Suprapubic skin (tissue), 4 donors: Measurements from ENCODE around the gene SPINK4. TPM values are rescaled to one million over a fixed set of nuclear protein-coding genes. Genes with fewer than 3 reads are reported as not detected.
A peak's percentile ranks its signal among the peaks of the same experiment; 100 is the strongest.

Experiments used
- DNase-seq, 2 donors: peaks; one replicate each; pipeline ENCODE4 v3.0.0-alpha.2; 2019; ENCODE audit warnings: low spot score in 2 of 2
- H3K27ac ChIP-seq: fragments of 200-600 bp; sonication (generic); one replicate; pipeline ENCODE4 v1.5.1; 2019
- H3K27me3 ChIP-seq: fragments of 200-600 bp; sonication (generic); one replicate; pipeline ENCODE4 v1.5.1; 2019
- H3K36me3 ChIP-seq: fragments of 200-600 bp; sonication (generic); one replicate; pipeline ENCODE4 v1.5.1; 2019
- H3K4me1 ChIP-seq: fragments of 200-600 bp; sonication (generic); one replicate; pipeline ENCODE4 v1.5.1; 2019
- H3K4me3 ChIP-seq: fragments of 200-600 bp; sonication (generic); one replicate; pipeline ENCODE4 v1.5.1; 2019; ENCODE audit warnings: mild to moderate bottlenecking
- H3K9me3 ChIP-seq: fragments of 200-600 bp; sonication (generic); one replicate; pipeline ENCODE4 v1.5.1; 2019
- CTCF ChIP-seq, 2 donors: fragments of 200-600 bp in 1 of 2; fragments of 450-650 bp in 1 of 2; sonication (generic) in 1 of 2; IDR thresholded peaks; one replicate each; pipeline ENCODE4 v1.5.1; 2016 to 2019; ENCODE audit warnings: antibody characterized with exemption in 2 of 2, mild to moderate bottlenecking in 1 of 2, moderate library complexity in 1 of 2
- EP300 ChIP-seq: sonication (generic); formaldehyde crosslinking; IDR thresholded peaks from one replicate; pipeline ENCODE4 v1.6.1; 2017; ENCODE audit warnings: antibody characterized with exemption
- POLR2A ChIP-seq, 2 donors: fragments of 450-650 bp; IDR thresholded peaks; one replicate each; pipeline ENCODE4 v1.6.1; 2017; ENCODE audit warnings: antibody characterized with exemption in 2 of 2, mild to moderate bottlenecking in 2 of 2, moderate library complexity in 2 of 2
- POLR2AphosphoS5 ChIP-seq, 3 donors: sonication (generic); formaldehyde crosslinking; IDR thresholded peaks; one replicate each; pipeline ENCODE4 v1.6.1; 2017; ENCODE audit warnings: antibody characterized with exemption in 3 of 3
- WGBS: methylation state at CpG from one replicate; pipeline ENCODE4 v1.1.5; 2018; 5-methylcytosine and 5-hydroxymethylcytosine counted together
- total RNA-seq, 4 donors: library from RNA; depleted of rRNA; stranded (reverse); fragments of >200 nt; gene quantifications; one replicate each; pipeline ENCODE4 v1.1.0, GENCODE V29; 2016

The SPINK4 gene
- total RNA-seq, 4 donors from 2014 or later: not detected

GRCh38 chr9:33273972-33274328 lies 34.0 kb downstream of the SPINK4 start:
- 96% methylated on average over 2 of the region's 2 CpGs for WGBS
- Histone ChIP-seq H3K4me1 (no peaks in the 10 kb centered on the region), H3K4me3 (no peak overlapping the region), H3K27me3 (no peaks in the 10 kb centered on the region), H3K36me3 (peaks cover 96% of the 10 kb centered on the region), H3K9me3 (no peaks in the 10 kb centered on the region), H3K27ac (no peak overlapping the region)
- DNase-seq: no peak
- TF ChIP-seq EP300 (no peak), CTCF (IDR thresholded peaks at IDR 0.05) (no peak), POLR2A (IDR thresholded peaks at IDR 0.05) (no peak), POLR2AphosphoS5 (IDR thresholded peaks at IDR 0.05) (no peak)

GRCh38 chr9:33277484-33277883 lies 37.5 kb downstream of the SPINK4 start:
- H3K4me3 ChIP-seq: no peak overlapping the region
- TF ChIP-seq POLR2AphosphoS5 (IDR thresholded peaks at IDR 0.05) (no peak), CTCF (IDR thresholded peaks at IDR 0.05) (no peak), EP300 (no peak), POLR2A (IDR thresholded peaks at IDR 0.05) (no peak)
- 94% methylated on average over 4 of the region's 4 CpGs for WGBS
- H3K27me3 ChIP-seq: no peaks in the 10 kb centered on the region
- no peaks in the 10 kb centered on the region for H3K9me3 ChIP-seq
- DNase-seq: no peak
- H3K4me1 ChIP-seq: no peaks in the 10 kb centered on the region
- H3K36me3 ChIP-seq: peaks cover 96% of the 10 kb centered on the region
- no peak overlapping the region for H3K27ac ChIP-seq

GRCh38 chr9:33285502-33285901 lies 45.5 kb downstream of the SPINK4 start:
- H3K4me1 ChIP-seq: peaks cover 22% of the 10 kb centered on the region
- H3K36me3 ChIP-seq: peaks cover 36% of the 10 kb centered on the region
- H3K27ac ChIP-seq: no peak overlapping the region
- no peak overlapping the region for H3K4me3 ChIP-seq
- no peaks in the 10 kb centered on the region for H3K9me3 ChIP-seq
- TF ChIP-seq CTCF (IDR thresholded peaks at IDR 0.05) (no peak), POLR2AphosphoS5 (IDR thresholded peaks at IDR 0.05) (no peak), EP300 (no peak), POLR2A (IDR thresholded peaks at IDR 0.05) (no peak)
- 80% methylated on average over 5 of the region's 5 CpGs for WGBS
- H3K27me3 ChIP-seq: no peaks in the 10 kb centered on the region
- DNase-seq: no peak

- H3K27me3 ChIP-seq: no peaks in the 10 kb centered on the region
- 43% methylated on average over 4 of the region's 4 CpGs for WGBS
- peaks cover 21% of the 10 kb centered on the region for H3K36me3 ChIP-seq
- H3K9me3 ChIP-seq: no peaks in the 10 kb centered on the region
- no peak for DNase-seq
- peak overlapping the region; percentile 41 for H3K27ac ChIP-seq
- H3K4me3 ChIP-seq: no peak overlapping the region
- TF ChIP-seq POLR2A (IDR thresholded peaks at IDR 0.05): no peak
- peak; percentile 29 to 70 for TF ChIP-seq CTCF (IDR thresholded peaks at IDR 0.05)
- H3K4me1 ChIP-seq: peaks cover 37% of the 10 kb centered on the region
Measured at GRCh38 chr9:33287087-33287490, 47.1 kb downstream of the SPINK4 start.

- WGBS: 76% methylated on average over 4 of the region's 4 CpGs
- DNase-seq: peak in 1 of 2 donors; percentile 66
- Histone ChIP-seq H3K36me3 (peaks cover 18% of the 10 kb centered on the region), H3K9me3 (no peaks in the 10 kb centered on the region), H3K4me3 (no peak overlapping the region), H3K4me1 (peaks cover 49% of the 10 kb centered on the region), H3K27ac (no peak overlapping the region), H3K27me3 (no peaks in the 10 kb centered on the region)
- TF ChIP-seq EP300 (no peak), POLR2AphosphoS5 (IDR thresholded peaks at IDR 0.05) (no peak), POLR2A (IDR thresholded peaks at IDR 0.05) (no peak), CTCF (IDR thresholded peaks at IDR 0.05) (no peak)
Measured at GRCh38 chr9:33288235-33288634, 48.3 kb downstream of the SPINK4 start.
